SK-N-MC (cell line): ENCODE measurements around the gene IGSF23.

ENCODE experiments used
- EZH2 ChIP-seq: fragments of 200-600 bp; sonication (generic); IDR thresholded peaks from one replicate; pipeline ENCODE4 v1.6.1; 2017; ENCODE audit warnings: antibody characterized with exemption
- FOXP2 ChIP-seq: optimal IDR thresholded peaks from 2 replicates; pipeline ENCODE3; 2011; ENCODE audit warnings: mild to moderate bottlenecking, moderate library complexity; ENCODE audit not compliant: insufficient read depth; ENCODE audit errors: extremely low read length, control extremely low read depth
- POLR2AphosphoS5 ChIP-seq: IDR thresholded peaks from 2 replicates; pipeline ENCODE4 v1.6.1; 2012; ENCODE audit warnings: mild to moderate bottlenecking, low read depth, low read length, borderline replicate concordance

GRCh38 chr19:44604241-44604640 is 9.1 kb upstream of the IGSF23 start:
- no peak for TF ChIP-seq POLR2AphosphoS5
- no peak for TF ChIP-seq EZH2
- no peak for TF ChIP-seq FOXP2
